DMS114 treated with DMSO at 0.1 percent for 48 hours (cell line): ENCODE data around the gene JRKL.
"Not testable (repeated sequence)": the region's sequence is repeated elsewhere in the genome, so short reads cannot be mapped to it uniquely, and the experiment has no call there.

Experiments used
- DNase-seq: peaks from one replicate; lab custom pipeline; 2025; ENCODE audit not compliant: unreplicated experiment; lab: John Stamatoyannopoulos, UW

Gene JRKL

GRCh38 chr11:96393753-96394348 lies 4.0 kb downstream of the JRKL start:
- DNase-seq = peak; percentile 24

- no peak for DNase-seq
Observed at GRCh38 chr11:96394773-96395172, 5.0 kb downstream of the JRKL start.

- no peak for DNase-seq
Observed at GRCh38 chr11:96396637-96397036, 6.8 kb downstream of the JRKL start.

GRCh38 chr11:96397863-96398262 lies 8.1 kb downstream of the JRKL start:
- no peak for DNase-seq

GRCh38 chr11:96400697-96401096 lies 10.9 kb downstream of the JRKL start:
- no peak for DNase-seq

- not testable (repeated sequence) for DNase-seq
Observed at GRCh38 chr11:96411412-96411811, 21.6 kb downstream of the JRKL start.

- no peak for DNase-seq
Observed at GRCh38 chr11:96412761-96413381, 23.1 kb downstream of the JRKL start.

GRCh38 chr11:96413408-96413807 lies 23.6 kb downstream of the JRKL start:
- no peak for DNase-seq

GRCh38 chr11:96424693-96425092 lies 34.9 kb downstream of the JRKL start:
- no peak for DNase-seq

GRCh38 chr11:96430668-96431067 lies 40.9 kb downstream of the JRKL start:
- DNase-seq = no peak

- DNase-seq = not testable (repeated sequence)
Observed at GRCh38 chr11:96432654-96433053, 42.8 kb downstream of the JRKL start.
